ENCODE measurements around the gene AZGP1. TPM values are rescaled to one million over a fixed set of nuclear protein-coding genes. Genes with fewer than 3 reads are reported as not detected.

Gene AZGP1
- total RNA-seq, 1 donor from 2014 or later: 0.75 TPM

- H3K4me3 ChIP-seq (ENCODE audit: low read depth, low read length): no peak overlapping the region
- H3K36me3 ChIP-seq (ENCODE audit: control insufficient read depth, insufficient read depth, low read length): no peaks in the 10 kb centered on the region
- DNase-seq (ENCODE audit: low read depth): no peak
- H3K27me3 ChIP-seq (ENCODE audit: control insufficient read depth, insufficient read depth, low read length): no peaks in the 10 kb centered on the region
- TF ChIP-seq CTCF (IDR thresholded peaks at IDR 0.05; ENCODE audit: insufficient read depth, low read length, poor library complexity, severe bottlenecking): no peak
Observed at GRCh38 chr7:100003711-100004661, 28.2 kb upstream of the AZGP1 start.

- H3K27me3 ChIP-seq (ENCODE audit: control insufficient read depth, insufficient read depth, low read length): peaks cover 2% of the 10 kb centered on the region
- H3K4me3 ChIP-seq (ENCODE audit: low read depth, low read length): no peak overlapping the region
- no peaks in the 10 kb centered on the region for H3K36me3 ChIP-seq (ENCODE audit: control insufficient read depth, insufficient read depth, low read length)
- no peak for DNase-seq (ENCODE audit: low read depth)
- no peak for TF ChIP-seq CTCF (IDR thresholded peaks at IDR 0.05; ENCODE audit: insufficient read depth, low read length, poor library complexity, severe bottlenecking)
Observed at GRCh38 chr7:100000239-100000638, 24.4 kb upstream of the AZGP1 start.

GRCh38 chr7:99997545-99998137, 21.8 kb upstream of the AZGP1 start:
- TF ChIP-seq CTCF (IDR thresholded peaks at IDR 0.05; ENCODE audit: insufficient read depth, low read length, poor library complexity, severe bottlenecking): peak; percentile 28
- DNase-seq (ENCODE audit: low read depth): no peak
- no peaks in the 10 kb centered on the region for H3K36me3 ChIP-seq (ENCODE audit: control insufficient read depth, insufficient read depth, low read length)
- peak overlapping the region; percentile 41 for H3K4me3 ChIP-seq (ENCODE audit: low read depth, low read length)
- peaks cover 2% of the 10 kb centered on the region for H3K27me3 ChIP-seq (ENCODE audit: control insufficient read depth, insufficient read depth, low read length)

DNA sequence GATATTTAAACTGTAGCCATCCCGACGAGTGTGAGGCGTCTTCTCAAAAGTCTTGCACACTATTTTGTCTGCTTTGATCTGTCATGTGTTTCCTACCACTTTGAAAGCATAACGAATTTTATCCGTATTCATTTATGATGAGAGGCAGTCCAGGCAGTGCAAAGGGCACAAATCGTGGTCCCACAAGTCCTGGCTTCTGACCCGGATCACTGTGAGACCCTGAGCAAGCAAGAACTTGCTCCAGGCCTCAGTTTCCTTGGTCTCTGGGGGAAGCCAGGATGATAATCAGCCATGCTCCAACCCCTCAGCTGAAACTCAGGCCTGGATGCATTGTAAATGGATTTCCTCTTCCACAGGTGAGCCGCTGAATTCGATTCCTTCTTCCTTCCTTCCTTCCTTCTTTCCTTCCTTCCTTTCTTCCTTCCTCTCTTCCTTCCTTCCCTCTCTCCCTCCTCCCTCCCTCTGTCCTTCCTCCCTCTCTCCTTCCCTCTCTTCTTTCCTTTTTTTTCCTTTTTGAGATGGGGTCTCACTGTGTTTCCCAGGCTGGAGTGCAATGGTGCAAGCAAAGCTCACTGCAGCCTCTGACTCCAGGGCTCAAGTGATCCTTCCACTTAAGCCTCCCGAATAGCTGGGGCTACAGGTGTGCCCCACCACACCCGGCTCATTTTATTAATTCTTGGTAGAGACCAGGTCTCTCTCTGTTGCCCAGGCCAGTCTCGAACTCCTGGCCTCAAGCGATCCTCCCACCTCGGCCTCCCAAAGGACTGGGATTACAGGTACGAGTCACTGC, 21.1 kb upstream of the AZGP1 start:
- Histone ChIP-seq H3K4me3 (ENCODE audit: low read depth, low read length) (peak overlapping the region; percentile 41), H3K36me3 (ENCODE audit: control insufficient read depth, insufficient read depth, low read length) (no peaks in the 10 kb centered on the region), H3K27me3 (ENCODE audit: control insufficient read depth, insufficient read depth, low read length) (peaks cover 2% of the 10 kb centered on the region)
- TF ChIP-seq CTCF (IDR thresholded peaks at IDR 0.05; ENCODE audit: insufficient read depth, low read length, poor library complexity, severe bottlenecking): no peak
- DNase-seq (ENCODE audit: low read depth): no peak

DNA sequence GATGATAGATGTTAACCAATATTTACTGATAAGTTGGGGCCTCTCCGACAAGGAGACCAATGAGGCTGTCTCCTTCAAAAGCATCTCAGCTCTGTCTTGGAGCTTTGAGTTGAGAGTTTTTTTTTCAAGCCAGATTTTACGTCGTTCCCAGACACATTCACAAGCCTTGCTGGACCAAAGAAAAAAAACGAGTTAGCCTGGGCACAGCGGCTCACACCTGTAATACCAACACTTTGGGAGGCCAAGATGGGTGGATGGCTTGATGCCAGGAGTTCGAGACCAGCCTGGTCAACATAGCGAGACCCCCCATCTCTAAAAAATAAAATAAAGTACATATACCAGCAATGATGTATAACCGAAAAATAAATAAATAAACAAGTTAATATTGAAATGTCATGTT, 19.0 kb upstream of the AZGP1 start:
- no peak for DNase-seq (ENCODE audit: low read depth)
- Histone ChIP-seq H3K27me3 (ENCODE audit: control insufficient read depth, insufficient read depth, low read length) (peaks cover 4% of the 10 kb centered on the region), H3K4me3 (ENCODE audit: low read depth, low read length) (no peak overlapping the region), H3K36me3 (ENCODE audit: control insufficient read depth, insufficient read depth, low read length) (no peaks in the 10 kb centered on the region)
- TF ChIP-seq CTCF (IDR thresholded peaks at IDR 0.05; ENCODE audit: insufficient read depth, low read length, poor library complexity, severe bottlenecking): no peak

Data from kidney epithelial cell (primary cell).